SU-DHL-6 (cell line): ENCODE results near the gene FAM72D.
"Not testable (repeated sequence)": the region's sequence is repeated elsewhere in the genome, so short reads cannot be mapped to it uniquely, and the experiment has no call there.

Source experiments
- H2AFZ ChIP-seq: fragments of 200-600 bp; sonication (generic); 2 replicates; pipeline ENCODE4 v1.6.1; 2014; ENCODE audit warnings: low read depth, mild to moderate bottlenecking, moderate library complexity, mixed read lengths, antibody characterized with exemption, low read length; ENCODE audit not compliant: severe bottlenecking
- H3F3A ChIP-seq: fragments of 200-600 bp; shearing (Covaris generic); 2 replicates; pipeline ENCODE4 v1.6.0; 2016; ENCODE audit warnings: antibody characterized with exemption, mild to moderate bottlenecking; ENCODE audit not compliant: insufficient read depth
- H3K27ac ChIP-seq: fragments of 200-600 bp; sonication (generic); 2 replicates; pipeline ENCODE4 v1.5.1; 2016; ENCODE audit warnings: low read depth, mild to moderate bottlenecking, low read length, moderate library complexity, mixed read lengths
- H3K27me3 ChIP-seq: fragments of 200-600 bp; sonication (generic), shearing (Covaris generic); 2 replicates; pipeline ENCODE4 v1.6.0; 2014; ENCODE audit warnings: mild to moderate bottlenecking, low read length
- H3K36me3 ChIP-seq: fragments of 200-600 bp; sonication (generic); 2 replicates; pipeline ENCODE4 v1.6.1; 2014; ENCODE audit warnings: mild to moderate bottlenecking, low read length, mixed read lengths
- H3K4me2 ChIP-seq: fragments of 300-600, 200-600 bp; shearing (Covaris generic), sonication (generic); 2 replicates; pipeline ENCODE4 v1.6.0; 2014; ENCODE audit warnings: low read length, low read depth, mild to moderate bottlenecking; ENCODE audit not compliant: poor library complexity, severe bottlenecking
- H3K4me3 ChIP-seq: fragments of 200-600 bp; sonication (generic); 2 replicates; pipeline ENCODE4 v1.5.1; 2014; ENCODE audit warnings: antibody characterized with exemption, low read length, mild to moderate bottlenecking, mixed read lengths; ENCODE audit not compliant: insufficient read depth, poor library complexity, severe bottlenecking
- H3K79me2 ChIP-seq: fragments of 200-600 bp; sonication (generic); 2 replicates; pipeline ENCODE4 v1.6.1; 2014; ENCODE audit warnings: mild to moderate bottlenecking, low read length, moderate library complexity; ENCODE audit not compliant: insufficient read depth
- H3K9ac ChIP-seq: fragments of 200-600 bp; sonication (generic); 2 replicates; pipeline ENCODE4 v1.7.0; 2014; ENCODE audit warnings: mild to moderate bottlenecking, low read length
- H3K9me2 ChIP-seq: fragments of 200-600 bp; sonication (generic); replicated peaks from 2 replicates; pipeline ENCODE4 v1.6.1; 2014; ENCODE audit warnings: low read length; ENCODE audit not compliant: insufficient read depth
- H3K9me3 ChIP-seq: fragments of 200-600 bp; sonication (generic); 2 replicates; pipeline ENCODE4 v1.6.1; 2014; ENCODE audit warnings: low read length, mixed read lengths; ENCODE audit not compliant: insufficient read depth
- H4K20me1 ChIP-seq: fragments of 200-600 bp; sonication (generic); 2 replicates; pipeline ENCODE4 v1.6.1; 2014; ENCODE audit warnings: low read depth, mild to moderate bottlenecking, antibody characterized with exemption, low read length, moderate library complexity, mixed read lengths

The FAM72D gene

GRCh38 chr1:145123062-145123395 is 27.3 kb downstream of the FAM72D start:
- H3F3A ChIP-seq, result not testable (repeated sequence)

GRCh38 chr1:145123992-145124641 is 28.3 kb downstream of the FAM72D start:
- H3K36me3 ChIP-seq, H3K4me2 ChIP-seq, H2AFZ ChIP-seq, H3K9me3 ChIP-seq, H3K27ac ChIP-seq, H3K27me3 ChIP-seq, H4K20me1 ChIP-seq, H3K4me3 ChIP-seq, H3K9me2 ChIP-seq, H3K9ac ChIP-seq, H3F3A ChIP-seq, H3K79me2 ChIP-seq: not testable (repeated sequence)

More at GRCh38 chr1:145123062-145123395, 27.3 kb downstream of the FAM72D start:
- not testable (repeated sequence) for H3K9me3 ChIP-seq, H3K9me2 ChIP-seq, H4K20me1 ChIP-seq, H2AFZ ChIP-seq, H3K27ac ChIP-seq, H3K4me3 ChIP-seq, H3K79me2 ChIP-seq, H3K9ac ChIP-seq, H3K4me2 ChIP-seq, H3K36me3 ChIP-seq, H3K27me3 ChIP-seq

GRCh38 chr1:145125112-145125511 is 29.3 kb downstream of the FAM72D start:
- H3K27me3 ChIP-seq, H3F3A ChIP-seq, H3K9me3 ChIP-seq, H2AFZ ChIP-seq, H3K4me2 ChIP-seq, H3K36me3 ChIP-seq, H3K9me2 ChIP-seq, H3K4me3 ChIP-seq, H3K79me2 ChIP-seq, H4K20me1 ChIP-seq, H3K27ac ChIP-seq, H3K9ac ChIP-seq: not testable (repeated sequence)

DNA sequence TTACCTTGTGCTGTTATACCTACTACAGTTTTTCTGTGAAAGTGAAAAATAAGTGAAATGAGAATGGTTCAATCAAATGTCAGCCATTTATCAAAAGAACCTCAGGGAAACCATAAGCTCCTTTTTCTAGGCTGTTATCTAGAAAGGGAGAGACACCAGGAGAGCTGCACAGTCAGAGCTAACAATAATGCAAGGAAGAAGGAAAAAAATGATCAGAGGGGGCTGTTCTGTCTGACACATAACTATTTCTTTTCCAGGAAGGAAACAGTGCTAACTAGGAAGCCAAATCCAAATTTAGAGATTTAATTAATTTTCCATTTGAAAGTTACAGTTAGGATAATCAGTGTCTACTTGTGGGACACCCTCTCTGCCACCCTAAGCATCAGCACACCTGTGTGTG is 31.4 kb downstream of the FAM72D start:
- not testable (repeated sequence) for H3K4me3 ChIP-seq, H3K4me2 ChIP-seq, H3K27me3 ChIP-seq, H3K9me3 ChIP-seq, H4K20me1 ChIP-seq, H3K9me2 ChIP-seq, H3K27ac ChIP-seq, H3K79me2 ChIP-seq, H3K36me3 ChIP-seq, H2AFZ ChIP-seq, H3F3A ChIP-seq, H3K9ac ChIP-seq

DNA sequence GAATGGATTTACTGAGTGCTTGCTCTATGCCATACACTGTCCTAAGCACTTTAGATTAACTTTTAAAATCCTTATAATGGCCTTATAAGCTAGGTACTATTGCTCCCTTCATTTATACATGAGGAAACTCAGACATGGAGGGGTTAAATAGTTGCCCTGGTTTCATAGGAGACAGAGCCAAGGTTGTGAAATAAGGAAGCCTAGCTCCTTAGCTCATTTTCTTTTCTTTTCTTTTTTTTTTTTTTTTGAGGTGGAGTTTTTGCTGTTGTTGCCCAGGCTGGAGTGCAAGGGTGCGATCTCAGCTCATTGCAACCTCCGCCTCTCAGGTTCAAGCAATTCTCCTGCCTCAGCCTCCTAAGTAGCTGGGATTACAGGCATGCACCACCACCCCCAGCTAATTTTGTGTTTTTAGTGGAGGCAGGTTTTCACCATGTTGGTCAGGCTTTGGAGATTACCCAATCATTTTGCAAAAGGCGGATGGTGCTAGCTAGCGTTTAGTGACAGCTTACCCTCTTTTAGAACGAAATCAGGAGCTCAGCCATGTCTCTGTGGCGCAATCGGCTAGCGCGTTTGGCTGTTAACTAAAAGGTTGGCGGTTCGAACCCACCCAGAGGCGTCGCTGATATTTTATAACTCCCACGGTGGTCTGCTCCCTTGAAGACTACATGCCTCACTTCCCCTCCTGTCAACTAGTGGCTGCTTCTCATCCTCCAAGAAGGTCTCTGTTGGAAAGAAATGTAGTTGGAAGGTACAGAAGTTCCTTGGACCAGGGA is 33.1 kb downstream of the FAM72D start:
- not testable (repeated sequence) for H3K27me3 ChIP-seq, H2AFZ ChIP-seq, H3K9me3 ChIP-seq, H4K20me1 ChIP-seq, H3K9me2 ChIP-seq, H3K4me3 ChIP-seq, H3K27ac ChIP-seq, H3K36me3 ChIP-seq, H3K79me2 ChIP-seq, H3F3A ChIP-seq, H3K4me2 ChIP-seq, H3K9ac ChIP-seq

DNA sequence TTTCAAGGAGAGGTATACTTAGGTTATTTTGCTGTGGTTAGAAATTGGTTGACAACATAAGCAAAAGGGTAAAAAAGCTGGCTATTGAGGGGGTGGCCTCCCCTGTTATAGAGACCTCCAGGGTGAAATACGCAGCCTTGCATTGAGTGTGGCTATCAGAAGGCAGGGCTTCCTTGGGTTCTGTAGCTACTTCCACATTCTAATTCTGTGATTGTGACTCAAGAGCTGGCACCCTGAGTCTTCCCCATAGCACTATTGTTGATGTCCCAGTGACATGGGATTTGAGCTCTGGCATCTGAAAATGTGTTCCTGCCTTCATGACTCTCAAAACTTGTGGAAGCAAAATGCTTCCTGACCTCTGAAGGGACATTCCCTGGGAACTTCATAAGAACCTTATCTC is 38.7 kb downstream of the FAM72D start:
- not testable (repeated sequence) for H3K4me2 ChIP-seq, H3K27ac ChIP-seq, H3F3A ChIP-seq, H2AFZ ChIP-seq, H3K4me3 ChIP-seq, H3K27me3 ChIP-seq, H4K20me1 ChIP-seq, H3K9ac ChIP-seq, H3K79me2 ChIP-seq, H3K9me2 ChIP-seq, H3K9me3 ChIP-seq, H3K36me3 ChIP-seq

DNA sequence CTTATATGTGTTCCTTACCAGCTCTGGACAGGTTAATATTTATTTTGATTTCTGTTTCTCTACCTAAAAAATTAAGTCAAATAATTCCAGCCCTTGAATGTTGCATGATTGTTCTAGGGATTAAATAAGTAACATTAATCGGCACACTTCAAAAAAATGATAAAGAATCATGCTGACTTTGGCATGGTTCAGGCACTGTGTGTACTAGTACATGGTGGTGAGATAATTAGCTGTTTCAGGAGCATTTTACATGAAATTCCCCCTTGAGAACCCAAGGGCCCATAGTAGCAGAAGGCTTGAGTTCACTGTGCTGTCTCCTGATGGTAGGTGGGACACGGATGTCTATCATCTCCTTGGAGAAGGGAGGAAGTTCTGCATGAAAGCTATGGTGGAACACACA is 44.8 kb downstream of the FAM72D start:
- not testable (repeated sequence) for H3K4me3 ChIP-seq, H3K4me2 ChIP-seq, H3K36me3 ChIP-seq, H3K27me3 ChIP-seq, H3K9me2 ChIP-seq, H3K27ac ChIP-seq, H3K79me2 ChIP-seq, H3K9ac ChIP-seq, H3K9me3 ChIP-seq, H2AFZ ChIP-seq, H4K20me1 ChIP-seq, H3F3A ChIP-seq

DNA sequence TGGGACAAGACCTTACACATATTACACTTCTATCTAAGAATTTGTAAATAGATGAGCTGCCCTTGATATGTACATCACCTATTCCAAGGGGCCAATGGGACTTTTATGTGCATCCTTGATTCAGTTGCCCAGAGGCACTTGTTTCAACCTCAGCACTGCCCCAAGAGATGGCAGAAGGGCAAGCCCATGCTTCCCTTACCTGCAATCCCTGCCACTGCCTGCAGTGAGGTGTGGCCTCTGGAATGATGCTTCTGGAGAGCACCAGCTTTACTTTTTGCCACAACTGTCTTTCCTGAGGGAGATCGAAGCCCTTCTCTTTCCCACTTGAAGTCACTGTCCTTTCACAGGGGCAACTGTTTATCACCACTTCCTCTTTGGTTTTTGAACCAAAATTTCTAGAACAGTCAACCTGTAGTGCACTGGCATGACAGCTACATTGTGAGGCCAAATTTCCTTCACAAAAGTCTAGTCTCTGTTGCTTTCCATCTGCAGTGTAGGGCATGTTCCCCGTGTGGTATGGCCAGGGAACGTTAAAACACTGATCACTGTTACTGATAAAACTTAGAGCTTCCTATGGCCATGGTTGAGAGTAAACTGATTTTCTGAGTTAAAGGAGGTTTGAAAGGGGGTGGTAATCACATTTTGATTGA is 48.6 kb downstream of the FAM72D start:
- H3K36me3 ChIP-seq, H4K20me1 ChIP-seq, H3K9ac ChIP-seq, H3K9me2 ChIP-seq, H3F3A ChIP-seq, H3K27ac ChIP-seq, H3K79me2 ChIP-seq, H3K27me3 ChIP-seq, H3K9me3 ChIP-seq, H2AFZ ChIP-seq, H3K4me3 ChIP-seq, H3K4me2 ChIP-seq: not testable (repeated sequence)
